ENCODE results near the gene AP3D1.
"Not testable (repeated sequence)": the region's sequence is repeated elsewhere in the genome, so short reads cannot be mapped to it uniquely, and the experiment has no call there.

AP3D1 gene

DNA sequence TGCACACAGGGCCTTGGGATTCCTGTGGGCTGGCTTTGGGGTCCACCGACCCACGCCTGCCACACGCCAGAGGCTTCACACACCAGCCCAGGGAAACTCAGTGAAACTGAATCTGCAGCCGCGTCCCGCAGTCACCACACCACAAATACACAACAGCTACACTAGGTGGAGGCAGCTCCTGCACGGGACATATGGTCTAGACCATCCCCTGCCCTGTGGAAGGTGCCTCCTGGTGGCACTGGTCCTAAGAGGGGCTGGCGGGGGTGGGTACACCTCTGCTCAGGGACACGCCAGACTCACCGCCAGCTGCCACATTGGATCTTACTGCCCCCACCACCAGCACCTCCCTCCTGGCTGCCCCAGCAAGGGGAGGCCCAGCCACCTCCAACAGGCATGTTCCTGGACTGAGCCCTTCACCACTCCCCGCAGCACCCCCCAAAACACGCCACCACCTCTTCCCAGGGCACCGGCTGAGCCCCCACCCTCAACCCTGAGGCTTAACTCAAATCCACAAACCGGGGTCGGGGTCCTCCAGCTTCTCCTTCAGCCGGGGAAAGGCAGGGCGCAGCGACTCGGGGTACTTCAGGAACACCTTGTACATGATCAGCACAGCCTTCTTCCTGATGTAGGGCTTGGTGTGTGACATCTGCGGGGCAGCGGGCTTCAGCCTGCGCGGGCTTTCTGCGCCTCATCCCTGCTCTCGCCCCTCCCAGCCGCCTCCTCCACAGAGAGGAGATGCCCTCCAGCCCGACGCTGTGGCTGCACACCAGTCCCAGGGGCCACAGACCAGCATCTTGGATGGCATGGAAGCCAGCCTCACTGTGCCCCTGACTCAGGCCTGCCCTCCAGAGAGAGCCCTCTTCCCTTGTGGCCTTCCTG, 21.2 kb downstream of the AP3D1 start:
- H3K27ac ChIP-seq, result no peak overlapping the region
- TF ChIP-seq, protein P1, sequence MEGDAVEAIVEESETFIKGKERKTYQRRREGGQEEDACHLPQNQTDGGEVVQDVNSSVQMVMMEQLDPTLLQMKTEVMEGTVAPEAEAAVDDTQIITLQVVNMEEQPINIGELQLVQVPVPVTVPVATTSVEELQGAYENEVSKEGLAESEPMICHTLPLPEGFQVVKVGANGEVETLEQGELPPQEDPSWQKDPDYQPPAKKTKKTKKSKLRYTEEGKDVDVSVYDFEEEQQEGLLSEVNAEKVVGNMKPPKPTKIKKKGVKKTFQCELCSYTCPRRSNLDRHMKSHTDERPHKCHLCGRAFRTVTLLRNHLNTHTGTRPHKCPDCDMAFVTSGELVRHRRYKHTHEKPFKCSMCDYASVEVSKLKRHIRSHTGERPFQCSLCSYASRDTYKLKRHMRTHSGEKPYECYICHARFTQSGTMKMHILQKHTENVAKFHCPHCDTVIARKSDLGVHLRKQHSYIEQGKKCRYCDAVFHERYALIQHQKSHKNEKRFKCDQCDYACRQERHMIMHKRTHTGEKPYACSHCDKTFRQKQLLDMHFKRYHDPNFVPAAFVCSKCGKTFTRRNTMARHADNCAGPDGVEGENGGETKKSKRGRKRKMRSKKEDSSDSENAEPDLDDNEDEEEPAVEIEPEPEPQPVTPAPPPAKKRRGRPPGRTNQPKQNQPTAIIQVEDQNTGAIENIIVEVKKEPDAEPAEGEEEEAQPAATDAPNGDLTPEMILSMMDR (IDR thresholded peaks at IDR 0.05), result no peak
- H3K36me3 ChIP-seq, result peaks cover 82% of the 10 kb centered on the region

DNA sequence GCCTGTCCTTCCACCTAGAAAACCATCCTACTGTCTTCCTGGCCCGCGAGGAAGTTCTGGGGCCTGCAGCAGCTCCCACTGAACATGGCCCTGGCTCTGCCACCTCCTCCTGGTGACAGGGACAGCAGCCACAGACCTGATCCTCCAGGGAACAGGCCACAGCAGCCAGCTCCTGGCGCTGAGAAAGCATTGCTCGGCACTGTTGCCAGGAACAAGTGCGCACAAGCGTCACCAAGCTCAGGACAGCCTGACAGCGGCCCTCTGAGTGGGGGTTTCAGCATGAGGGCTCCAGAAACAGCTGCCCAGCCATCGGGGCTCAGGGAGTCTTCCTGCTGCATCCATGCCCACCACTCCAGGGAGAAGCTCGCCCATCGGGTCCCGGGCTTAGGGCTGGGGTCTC, 21.9 kb downstream of the AP3D1 start:
- Histone ChIP-seq H3K36me3 (peaks cover 81% of the 10 kb centered on the region), H3K27ac (no peak overlapping the region), H3K27me3 (no peaks in the 10 kb centered on the region), H3K4me3 (ENCODE audit: low read depth in 1 of 2, low read length in 1 of 2) (no peak overlapping the region), H3K9me3 (no peaks in the 10 kb centered on the region), H3K4me1 (ENCODE audit: control insufficient read depth in 1 of 2, insufficient read depth in 1 of 2, low read depth in 1 of 2, low read length in 1 of 2) (no peaks in the 10 kb centered on the region)
- TF ChIP-seq, protein P1 (IDR thresholded peaks at IDR 0.05), result no peak

More for the DNA sequence above, 21.2 kb downstream of the AP3D1 start:
- Histone ChIP-seq H3K27me3 (no peaks in the 10 kb centered on the region), H3K4me3 (ENCODE audit: low read depth in 1 of 2, low read length in 1 of 2) (no peak overlapping the region), H3K9me3 (no peaks in the 10 kb centered on the region), H3K4me1 (ENCODE audit: control insufficient read depth in 1 of 2, insufficient read depth in 1 of 2, low read depth in 1 of 2, low read length in 1 of 2) (no peaks in the 10 kb centered on the region)

DNA sequence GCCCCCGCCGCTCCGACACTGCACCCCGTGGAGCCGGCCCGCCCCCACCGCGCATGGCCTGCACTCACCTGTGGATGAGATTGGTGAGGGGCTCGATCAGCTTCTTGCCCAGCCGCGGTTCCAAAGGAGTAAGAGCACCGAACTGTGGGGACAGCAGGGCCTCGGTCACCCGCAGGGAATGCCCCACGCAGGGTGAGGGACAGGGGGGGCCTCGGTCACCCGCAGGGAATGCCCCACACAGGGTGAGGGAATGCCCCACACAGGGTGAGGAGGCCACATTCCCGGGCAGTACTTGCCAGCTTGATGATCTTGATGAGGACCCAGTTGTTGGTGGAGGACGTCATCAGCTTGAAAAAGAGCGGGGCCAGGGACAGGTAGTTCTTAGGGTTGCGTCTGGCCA, 22.3 kb downstream of the AP3D1 start:
- Histone ChIP-seq H3K4me3 (ENCODE audit: low read depth in 1 of 2, low read length in 1 of 2) (no peak overlapping the region), H3K36me3 (peaks cover 86% of the 10 kb centered on the region), H3K27ac (no peak overlapping the region), H3K9me3 (no peaks in the 10 kb centered on the region), H3K4me1 (ENCODE audit: control insufficient read depth in 1 of 2, insufficient read depth in 1 of 2, low read depth in 1 of 2, low read length in 1 of 2) (no peaks in the 10 kb centered on the region), H3K27me3 (no peaks in the 10 kb centered on the region)
- TF ChIP-seq, protein P1 (IDR thresholded peaks at IDR 0.05), result no peak

DNA sequence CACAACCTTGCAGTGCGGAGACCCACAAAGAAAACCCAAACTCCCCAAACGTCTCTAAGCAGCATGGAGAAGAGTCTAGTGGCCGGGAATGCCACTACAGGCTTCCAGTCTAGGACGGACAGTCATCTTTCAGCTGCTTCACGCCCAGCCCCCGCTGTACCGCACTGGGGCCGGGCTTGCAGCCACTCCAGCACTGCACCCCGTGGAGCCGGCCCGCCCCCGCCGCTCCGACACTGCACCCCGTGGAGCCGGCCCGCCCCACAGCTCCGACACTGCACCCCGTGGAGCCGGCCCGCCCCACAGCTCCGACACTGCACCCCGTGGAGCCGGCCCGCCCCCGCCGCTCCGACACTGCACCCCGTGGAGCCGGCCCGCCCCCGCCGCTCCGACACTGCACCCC, 23.1 kb downstream of the AP3D1 start:
- H3K27me3 ChIP-seq; H3K4me1 ChIP-seq (ENCODE audit: control insufficient read depth in 1 of 2, insufficient read depth in 1 of 2, low read depth in 1 of 2, low read length in 1 of 2); H3K27ac ChIP-seq; H3K9me3 ChIP-seq; H3K4me3 ChIP-seq (ENCODE audit: low read depth in 1 of 2, low read length in 1 of 2): not testable (repeated sequence)
- peaks cover 92% of the 10 kb centered on the region for H3K36me3 ChIP-seq

DNA sequence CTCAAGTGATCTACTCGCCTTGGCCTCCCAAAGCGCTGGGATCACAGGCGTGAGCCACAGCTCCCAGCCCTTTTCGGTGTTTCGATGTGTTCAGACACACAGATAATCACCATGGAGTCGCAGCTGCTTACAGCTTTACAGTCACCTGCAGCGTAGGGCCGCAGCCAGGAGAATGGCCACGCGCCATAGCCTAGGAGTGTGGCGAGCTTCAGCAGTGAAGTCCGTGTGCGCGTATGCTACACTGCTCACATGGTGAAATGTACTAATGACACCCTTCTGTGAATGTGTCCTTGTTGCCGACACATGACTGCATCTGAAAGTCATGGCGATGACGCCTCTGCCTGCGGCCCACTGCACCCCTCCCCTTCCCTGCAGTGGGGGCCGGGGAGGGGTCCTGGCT, 23.6 kb downstream of the AP3D1 start:
- no peak overlapping the region for H3K4me3 ChIP-seq (ENCODE audit: low read depth in 1 of 2, low read length in 1 of 2)
- TF ChIP-seq, protein P1 (IDR thresholded peaks at IDR 0.05), result no peak
- no peak overlapping the region for H3K27ac ChIP-seq
- no peaks in the 10 kb centered on the region for H3K27me3 ChIP-seq
- H3K36me3 ChIP-seq, result peaks cover 92% of the 10 kb centered on the region
- no peaks in the 10 kb centered on the region for H3K9me3 ChIP-seq
- no peaks in the 10 kb centered on the region for H3K4me1 ChIP-seq (ENCODE audit: control insufficient read depth in 1 of 2, insufficient read depth in 1 of 2, low read depth in 1 of 2, low read length in 1 of 2)

DNA sequence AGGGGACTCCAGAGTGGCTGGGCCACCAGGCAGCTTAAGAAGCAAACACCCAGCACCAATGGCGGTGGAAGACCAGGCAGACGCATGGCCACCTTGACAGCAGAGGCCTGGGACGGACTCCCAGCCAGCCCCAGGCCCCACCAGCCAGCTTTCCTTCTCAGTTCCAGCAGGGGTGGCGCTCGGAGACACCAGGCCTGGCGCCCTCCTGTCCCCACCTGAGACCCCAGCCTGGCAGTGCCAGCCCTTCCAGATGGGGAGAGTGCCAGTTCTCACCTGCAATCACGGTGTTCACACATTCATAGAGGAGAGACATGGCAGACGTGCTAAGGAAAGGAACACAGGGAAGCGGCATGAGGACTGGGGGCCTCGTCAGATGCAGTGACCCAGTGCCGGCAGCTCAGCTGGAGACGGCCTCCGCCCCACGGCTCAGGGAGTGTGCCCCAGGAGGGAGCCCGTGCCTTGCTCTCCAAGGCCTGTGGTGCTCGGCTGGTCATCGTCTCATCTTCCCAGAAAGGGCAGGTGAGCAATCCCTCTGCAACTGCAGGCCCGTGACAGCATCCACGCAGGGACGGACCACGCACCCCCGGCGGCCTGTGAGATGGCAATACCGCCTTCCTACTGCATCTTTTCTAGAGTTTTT, 24.4 kb downstream of the AP3D1 start:
- H3K27ac ChIP-seq, result no peak overlapping the region
- no peaks in the 10 kb centered on the region for H3K9me3 ChIP-seq
- peaks cover 92% of the 10 kb centered on the region for H3K36me3 ChIP-seq
- TF ChIP-seq, protein P1 (IDR thresholded peaks at IDR 0.05), result no peak
- no peaks in the 10 kb centered on the region for H3K27me3 ChIP-seq
- no peaks in the 10 kb centered on the region for H3K4me1 ChIP-seq (ENCODE audit: control insufficient read depth in 1 of 2, insufficient read depth in 1 of 2, low read depth in 1 of 2, low read length in 1 of 2)
- no peak overlapping the region for H3K4me3 ChIP-seq (ENCODE audit: low read depth in 1 of 2, low read length in 1 of 2)
